Measurements from ENCODE around the gene PRR16.

The PRR16 gene

DNA sequence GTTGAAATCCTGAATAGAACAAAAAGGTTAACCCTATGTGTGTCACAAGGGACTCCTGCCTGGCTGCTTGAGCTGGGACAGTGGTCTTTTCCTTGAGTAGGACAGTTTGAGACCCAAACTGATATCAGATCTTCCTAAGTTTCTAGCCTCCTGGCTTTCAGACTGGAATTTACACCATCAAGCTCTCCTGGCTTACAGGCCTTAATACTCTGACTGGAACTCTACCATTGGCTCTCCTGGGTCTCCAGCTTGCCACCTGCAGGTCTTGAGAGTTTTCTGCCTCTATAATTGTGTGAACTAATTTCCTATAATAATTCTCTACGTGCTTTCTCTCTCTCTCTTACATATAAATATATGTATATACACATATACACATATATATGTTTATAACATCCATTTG lies 112.5 kb downstream of the PRR16 start:
- DNase-seq (ENCODE audit: low spot score) = no peak

DNA sequence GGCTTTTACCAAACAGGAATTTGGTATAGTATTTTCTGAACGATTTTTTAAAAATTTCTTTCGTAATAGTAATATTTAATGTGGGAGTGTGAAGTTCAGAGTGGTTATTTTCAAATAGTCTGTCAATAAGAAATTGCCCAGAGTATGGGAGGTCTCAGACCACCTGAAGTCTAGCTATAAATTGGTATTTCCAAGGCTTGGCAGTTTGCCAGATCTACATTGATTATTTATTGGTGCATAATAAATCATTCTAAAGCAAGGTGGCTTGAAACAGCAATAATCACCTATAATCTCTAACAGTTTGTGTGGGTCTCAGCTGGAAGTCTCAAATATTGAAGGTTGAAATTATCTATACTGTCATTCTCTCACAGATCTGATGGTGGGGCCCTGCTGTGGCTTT lies 118.5 kb downstream of the PRR16 start:
- no peak for DNase-seq (ENCODE audit: low spot score)

DNA sequence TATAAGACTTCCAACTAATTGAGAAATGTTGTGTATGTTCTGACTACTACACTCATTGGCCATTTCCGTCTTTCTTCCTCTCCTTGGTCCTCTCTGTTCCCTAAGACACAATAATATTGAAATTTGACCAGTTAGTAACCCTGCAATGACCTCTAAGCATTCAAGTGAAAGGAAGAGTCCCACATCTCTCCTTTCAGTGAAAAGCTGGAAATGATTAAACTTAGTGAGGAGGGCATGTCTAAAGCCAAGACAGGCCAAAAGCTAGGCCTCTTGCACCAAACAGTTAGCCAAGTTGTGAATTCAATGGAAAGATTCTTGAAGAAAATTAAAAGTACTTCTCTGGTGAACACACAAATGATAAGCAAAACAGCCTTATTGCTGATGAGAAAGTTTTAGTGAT lies 122.5 kb downstream of the PRR16 start:
- no peak for DNase-seq (ENCODE audit: low spot score)

DNA sequence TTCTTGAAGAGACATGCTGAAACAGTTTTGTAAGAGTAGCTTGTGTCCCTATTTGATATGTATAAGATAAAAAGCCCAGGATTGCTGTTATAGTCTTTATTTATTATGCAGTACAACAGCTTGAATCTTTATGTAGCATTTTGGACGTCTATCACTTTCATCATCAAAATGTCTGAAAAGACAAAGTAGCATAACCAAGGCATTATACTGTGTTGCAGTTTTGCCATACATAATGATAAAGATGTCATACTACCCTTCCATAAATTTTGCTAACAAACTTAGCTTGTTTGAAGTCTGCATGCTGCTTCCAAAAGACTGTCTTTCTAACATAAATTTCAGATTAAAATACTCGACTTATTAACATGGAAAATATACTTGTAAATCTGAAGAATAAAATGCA lies 127.8 kb downstream of the PRR16 start:
- no peak for DNase-seq (ENCODE audit: low spot score)

DNA sequence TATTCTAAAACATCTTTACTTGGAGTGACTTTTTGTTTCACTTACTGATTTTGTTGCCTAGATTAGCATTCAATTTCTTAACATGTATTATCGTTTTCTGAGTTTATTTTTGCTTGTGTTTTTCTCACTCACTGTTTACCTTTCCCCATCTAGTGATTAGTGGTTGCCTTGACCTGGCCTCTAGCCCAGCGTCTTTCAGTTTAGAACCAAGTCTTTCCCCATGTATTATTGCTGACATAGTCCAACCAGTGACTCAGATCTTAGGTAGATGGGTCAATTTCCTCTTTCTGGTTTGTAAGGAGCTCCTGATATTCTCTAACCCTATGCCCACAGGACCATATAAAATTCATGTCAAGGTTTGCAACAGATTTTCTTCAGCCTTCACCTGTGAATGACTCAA lies 135.5 kb downstream of the PRR16 start:
- no peak for DNase-seq (ENCODE audit: low spot score)

DNA sequence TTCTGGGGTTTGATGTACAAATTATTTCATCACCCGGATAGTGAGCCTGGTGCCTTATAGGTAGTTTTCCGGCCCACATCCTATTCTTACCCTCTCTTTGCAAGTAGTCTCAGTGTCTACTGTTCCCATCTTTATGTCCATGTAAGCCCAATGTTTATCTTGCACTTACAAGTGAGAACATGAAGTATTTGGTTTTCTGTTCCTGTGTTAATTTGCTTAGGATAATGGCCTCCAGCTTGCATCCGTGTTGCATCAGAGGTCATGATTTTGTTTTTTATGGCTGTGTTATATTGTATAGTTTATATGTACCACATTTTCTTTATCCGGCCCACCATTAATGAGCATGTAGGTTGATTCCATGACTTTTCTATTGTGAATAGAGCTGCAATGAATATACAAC lies 136.5 kb downstream of the PRR16 start:
- DNase-seq (ENCODE audit: low spot score) = no peak

DNA sequence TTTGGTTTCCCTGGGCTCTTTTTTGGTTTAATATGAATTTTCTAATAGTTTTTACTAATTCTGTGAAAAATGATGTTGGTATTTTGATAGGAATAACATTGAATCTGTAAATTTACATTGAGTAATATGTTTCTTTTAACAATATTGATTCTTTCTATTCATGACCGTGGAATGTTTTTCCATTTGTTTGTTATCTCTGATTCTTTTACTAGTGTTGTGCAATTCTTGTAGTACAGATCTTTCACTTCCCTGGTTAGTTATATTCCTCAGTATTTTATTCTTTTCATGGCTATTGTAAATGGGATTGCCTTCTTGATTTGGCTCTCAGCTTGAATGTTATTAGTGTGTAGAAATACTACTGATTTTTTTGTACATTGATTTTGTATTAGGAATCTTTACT lies 137.9 kb downstream of the PRR16 start:
- DNase-seq (ENCODE audit: low spot score) = no peak

DNA sequence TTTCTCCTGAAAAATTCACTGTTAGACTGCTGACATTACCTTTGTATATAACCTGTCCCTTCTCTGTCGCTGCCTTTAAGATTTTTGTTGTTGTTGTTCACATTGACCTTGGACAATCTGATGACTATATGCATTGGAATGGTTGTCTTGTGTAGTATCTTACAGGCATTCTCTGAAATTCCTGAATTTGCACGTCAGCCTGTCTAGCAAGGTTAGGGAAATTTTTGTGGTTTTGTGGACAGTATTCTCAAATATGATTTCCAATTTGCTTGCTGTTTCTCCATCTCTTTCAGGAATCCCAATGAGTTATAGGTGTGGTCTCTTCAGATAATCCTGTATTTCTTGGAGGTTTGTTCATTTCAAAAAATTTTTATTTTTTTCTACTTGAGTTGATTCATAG lies 140.8 kb downstream of the PRR16 start:
- no peak for DNase-seq (ENCODE audit: low spot score)

DNA sequence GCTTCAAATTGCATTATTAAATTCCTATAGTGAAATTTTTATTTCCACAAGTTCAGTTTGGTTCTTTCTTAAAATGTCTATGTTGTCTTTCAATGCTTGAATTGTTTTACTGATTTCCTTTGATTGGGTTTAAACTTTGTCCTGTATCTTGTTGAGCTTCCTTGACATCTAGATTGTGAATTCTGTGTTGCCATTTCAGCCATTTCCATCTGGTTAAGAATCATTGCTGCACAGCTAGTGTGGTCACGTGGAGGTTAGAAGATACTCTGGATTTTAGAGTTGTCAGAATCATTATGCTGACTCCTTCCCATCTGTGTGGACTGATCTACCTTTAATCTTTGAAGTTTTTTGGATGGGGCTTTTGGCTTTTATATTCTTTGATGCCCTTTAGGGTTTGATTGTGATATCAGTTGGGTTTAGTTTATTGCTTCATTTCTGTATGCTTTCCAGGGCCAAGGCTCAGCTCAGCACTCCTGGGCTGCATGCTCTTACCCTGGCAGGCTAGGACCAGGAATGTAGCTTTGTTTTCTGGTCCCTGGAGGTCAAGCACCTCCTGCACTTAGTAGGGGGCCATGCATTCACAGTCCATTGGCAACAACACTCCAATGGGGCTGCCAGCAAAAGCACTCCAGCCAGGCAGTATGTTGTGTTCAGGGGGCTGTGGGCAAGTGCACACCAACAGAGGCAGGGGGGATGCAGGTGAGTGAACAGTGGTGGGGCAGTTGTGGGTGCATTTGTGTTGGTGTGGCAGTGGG lies 141.4 kb downstream of the PRR16 start:
- no peak for DNase-seq (ENCODE audit: low spot score)

DNA sequence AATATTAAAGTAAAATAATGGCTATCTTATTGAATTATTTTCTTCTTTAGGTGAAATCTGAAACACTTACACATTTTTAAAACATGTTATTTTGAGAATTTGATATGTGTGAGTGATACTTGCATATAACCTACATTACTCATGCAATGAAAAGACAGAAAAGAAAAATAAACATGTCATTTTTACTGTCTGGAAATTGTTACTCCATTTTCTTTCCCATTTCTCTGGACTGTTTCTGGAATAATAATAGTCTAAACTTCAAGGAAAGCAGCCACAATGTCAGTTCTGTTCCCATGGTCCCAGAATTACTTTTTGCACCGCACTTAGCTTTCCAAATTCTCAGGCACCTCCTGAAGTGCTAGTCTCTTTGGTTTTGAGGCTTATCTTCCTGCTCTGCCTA lies 145.5 kb downstream of the PRR16 start:
- DNase-seq (ENCODE audit: low spot score) = no peak

DNA sequence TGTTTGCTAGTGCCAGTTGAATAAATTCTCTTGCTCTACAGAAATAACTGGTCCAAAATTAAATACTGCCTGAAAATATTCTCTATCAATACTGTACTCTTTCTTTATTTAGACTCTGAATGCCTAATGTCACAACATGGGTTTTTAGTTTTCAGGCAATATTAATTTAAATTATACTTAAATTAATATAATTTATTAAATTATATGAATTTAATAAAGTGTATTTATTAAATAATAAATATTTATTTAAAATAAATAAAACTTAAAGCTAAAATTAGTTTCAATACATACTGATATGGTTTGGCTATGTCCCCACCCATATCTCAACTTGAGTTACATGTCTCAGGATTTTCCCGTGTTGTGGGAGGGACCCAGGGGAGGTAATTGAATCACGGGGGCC lies 146.0 kb downstream of the PRR16 start:
- no peak for DNase-seq (ENCODE audit: low spot score)

DNA sequence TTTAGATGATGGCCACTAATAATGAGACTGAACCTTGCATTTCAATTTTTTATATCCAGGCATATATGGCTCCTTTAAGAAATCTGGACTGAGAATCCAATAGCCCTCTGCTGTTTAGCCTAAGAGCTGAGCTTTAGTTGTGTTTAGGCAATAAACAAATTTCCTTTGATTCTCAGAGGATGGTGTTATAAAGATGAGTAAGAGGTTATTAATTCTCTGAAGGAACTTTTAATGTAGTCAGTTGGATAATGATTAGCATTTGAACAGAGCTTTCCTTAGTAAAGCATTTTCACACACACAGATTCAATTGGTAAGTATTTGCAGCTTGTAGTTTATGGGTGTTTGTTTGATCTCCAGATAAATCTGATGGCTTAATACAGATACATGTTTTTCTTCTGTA lies 149.6 kb downstream of the PRR16 start:
- no peak for DNase-seq (ENCODE audit: low spot score)

DNA sequence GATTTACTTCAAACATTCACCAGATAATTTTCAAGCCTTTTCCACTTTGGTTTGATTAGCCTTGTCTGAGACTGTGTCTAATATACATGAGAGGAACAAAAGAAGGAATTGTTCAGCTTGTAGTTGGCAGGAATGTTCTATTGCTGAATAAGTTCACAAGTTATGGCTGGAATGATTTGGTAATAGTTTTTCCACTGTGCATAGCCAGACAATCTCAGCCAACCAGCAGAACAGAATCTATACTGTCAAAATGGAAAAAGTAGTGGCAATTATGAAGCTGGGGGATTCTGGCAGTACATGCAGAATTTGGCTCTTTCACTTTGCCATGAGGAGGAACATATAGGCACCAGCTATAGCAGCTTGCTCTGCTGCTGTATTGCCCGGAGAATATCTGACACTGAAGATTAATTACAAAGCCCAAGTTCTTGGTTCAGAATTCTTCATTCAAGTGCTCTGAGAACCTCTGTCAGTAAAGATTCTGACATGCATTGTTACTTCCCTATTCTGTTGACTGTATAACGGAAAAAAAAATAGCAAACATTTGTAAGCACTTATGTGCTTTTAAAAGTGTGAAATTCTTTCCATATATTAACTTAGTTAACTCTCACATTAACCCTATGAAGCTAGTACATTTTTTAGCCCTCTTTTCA lies 150.6 kb downstream of the PRR16 start:
- no peak for DNase-seq (ENCODE audit: low spot score)

DNA sequence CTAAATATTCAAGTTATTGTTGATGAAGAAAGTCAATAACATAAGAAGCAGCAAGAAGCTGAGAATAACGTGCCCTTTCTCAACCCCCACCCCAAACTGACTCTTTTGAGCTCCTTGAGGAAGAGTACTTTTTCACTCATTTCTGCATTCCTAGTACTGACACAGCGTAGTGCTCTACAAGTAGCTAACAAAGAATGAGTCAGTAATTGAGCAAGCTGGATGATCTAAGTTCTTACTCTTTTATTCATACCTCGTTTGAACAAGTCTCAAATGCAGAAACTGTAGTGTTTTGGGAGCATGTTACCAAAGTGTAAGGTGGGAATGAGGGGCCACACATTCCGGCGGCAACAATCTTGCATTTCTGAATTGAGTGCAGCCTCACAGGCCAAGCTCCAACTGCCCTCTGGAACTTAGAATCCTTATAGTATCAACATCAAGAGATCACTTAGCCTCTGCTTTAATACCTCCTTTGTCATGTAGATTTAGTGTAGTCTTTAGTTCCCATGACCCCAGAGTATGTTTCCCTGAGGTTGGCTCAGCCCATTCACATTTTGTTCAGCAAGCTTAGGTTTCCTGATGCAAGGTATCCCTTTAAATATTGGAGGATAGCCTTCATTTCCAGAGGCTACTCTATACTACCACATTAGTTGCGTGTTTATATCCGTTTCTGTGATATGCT lies 152.0 kb downstream of the PRR16 start:
- no peak for DNase-seq (ENCODE audit: low spot score)

DNA sequence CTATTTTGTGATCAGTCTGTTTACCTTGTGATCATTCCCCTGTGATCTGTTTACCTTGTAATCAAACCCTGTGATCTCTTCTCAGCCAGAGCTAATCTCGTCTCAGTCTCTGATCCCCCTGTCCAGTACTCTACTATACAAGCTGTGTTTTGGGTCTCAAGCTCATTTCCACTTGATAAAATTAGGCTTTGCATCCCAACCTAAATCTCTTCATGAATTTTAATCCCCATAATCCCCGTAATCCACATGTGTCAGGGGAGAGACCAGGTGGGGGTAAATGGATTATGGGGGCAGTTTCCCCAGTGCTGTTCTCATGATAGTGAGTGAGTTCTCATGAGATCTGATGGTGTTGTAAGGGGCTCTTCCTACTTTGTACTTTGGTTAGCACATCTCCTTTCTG lies 157.2 kb downstream of the PRR16 start:
- DNase-seq (ENCODE audit: low spot score) = no peak

DNA sequence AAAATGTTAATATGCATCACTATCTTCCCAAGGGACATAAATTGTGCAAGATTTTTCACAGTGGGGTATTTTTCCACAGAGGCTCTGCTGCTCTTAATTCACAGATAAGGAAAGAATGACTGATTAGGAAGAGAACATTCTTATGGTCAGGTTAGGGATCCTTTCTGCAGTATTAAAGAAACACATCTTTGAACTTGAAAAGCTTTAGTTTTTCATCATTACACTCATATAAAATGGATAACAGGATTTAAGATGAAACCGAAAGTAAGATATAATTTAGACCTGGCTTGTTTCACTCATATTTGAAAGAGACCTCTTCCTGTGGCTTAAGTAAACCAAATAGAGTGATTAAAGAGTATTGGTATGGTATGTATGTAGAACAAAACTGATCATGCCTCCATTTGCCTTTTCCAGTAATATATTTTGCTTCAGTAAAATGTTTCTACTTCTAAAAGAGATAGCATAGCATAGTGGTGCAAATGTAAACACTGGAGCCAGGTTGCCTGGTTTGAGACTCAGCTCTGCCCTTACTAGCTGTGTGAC lies 160.0 kb downstream of the PRR16 start:
- no peak for DNase-seq (ENCODE audit: low spot score)

DNA sequence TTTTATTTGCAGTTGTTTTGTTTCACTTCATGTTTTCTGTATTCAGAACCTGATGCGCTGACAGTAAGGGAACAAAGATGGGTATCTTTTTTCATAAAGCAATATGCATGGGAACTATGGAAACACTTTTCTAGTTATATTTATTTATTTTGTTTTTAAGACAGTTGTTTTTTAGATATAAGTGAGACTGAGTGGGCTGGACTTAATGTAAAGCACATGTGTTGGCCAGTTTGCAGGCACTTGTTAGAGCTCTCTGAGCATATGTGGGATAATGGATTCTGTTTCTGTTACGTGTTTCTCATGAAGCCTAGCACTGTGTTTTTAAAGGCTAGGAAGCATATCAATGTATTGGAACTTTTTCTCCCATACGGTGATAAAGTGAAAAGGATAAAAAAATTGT lies 164.1 kb downstream of the PRR16 start:
- no peak for DNase-seq (ENCODE audit: low spot score)

DNA sequence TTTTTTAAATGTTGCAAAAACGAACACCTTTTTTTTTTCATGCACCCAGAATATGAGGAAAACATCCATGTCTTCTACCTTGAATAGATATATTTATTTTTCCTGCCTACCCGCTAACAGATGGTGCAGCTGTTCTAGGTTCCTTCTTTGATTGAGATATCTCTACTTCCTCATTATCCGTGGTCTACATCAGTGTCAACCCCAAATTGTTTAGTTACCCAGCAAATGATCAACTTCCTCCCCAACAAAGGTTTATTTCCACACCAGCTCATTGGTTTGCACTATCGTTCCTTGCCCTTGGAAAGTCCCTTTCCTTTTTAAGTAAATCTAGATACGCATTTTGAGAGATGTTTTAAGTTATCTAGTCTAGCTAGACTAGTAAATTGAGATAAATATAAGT lies 166.4 kb downstream of the PRR16 start:
- DNase-seq (ENCODE audit: low spot score) = no peak

DNA sequence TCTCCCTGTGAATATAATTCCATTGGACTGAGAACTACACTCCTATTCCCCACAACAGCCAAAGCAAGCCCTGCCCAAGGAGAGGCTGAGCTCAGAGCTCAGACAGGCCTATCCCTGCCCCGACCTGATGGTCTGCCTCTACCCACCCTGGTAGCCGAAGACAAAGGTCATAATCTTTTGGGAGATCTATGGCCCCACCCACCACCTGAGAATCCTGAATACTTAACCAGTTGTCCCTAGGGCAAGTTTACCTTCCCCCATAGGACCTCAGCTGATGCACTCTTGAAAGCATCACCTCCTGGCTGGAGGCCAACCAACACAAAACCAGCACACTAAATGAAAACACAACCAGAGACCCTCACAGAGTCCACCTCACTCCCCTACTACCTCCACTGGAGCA lies 167.5 kb downstream of the PRR16 start:
- DNase-seq (ENCODE audit: low spot score) = no peak

DNA sequence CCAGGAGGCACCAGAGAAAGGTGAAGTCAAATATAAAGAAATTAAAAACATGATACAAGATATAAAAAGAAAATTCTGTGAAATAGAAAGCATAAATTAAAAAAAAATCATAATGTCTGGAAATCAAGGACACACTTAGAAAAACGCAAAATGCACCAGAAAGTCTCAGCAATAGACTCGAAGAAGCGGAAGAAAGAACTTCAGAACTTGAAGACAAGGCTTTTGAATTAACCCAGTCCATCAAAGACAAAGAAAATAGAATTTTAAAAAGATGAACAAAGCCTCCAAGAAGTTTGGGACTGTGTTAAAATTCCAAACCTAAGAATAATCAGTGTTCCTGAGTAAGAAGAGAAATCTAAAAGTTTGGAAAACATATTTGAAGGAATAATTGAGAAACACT lies 168.3 kb downstream of the PRR16 start:
- no peak for DNase-seq (ENCODE audit: low spot score)

DNA sequence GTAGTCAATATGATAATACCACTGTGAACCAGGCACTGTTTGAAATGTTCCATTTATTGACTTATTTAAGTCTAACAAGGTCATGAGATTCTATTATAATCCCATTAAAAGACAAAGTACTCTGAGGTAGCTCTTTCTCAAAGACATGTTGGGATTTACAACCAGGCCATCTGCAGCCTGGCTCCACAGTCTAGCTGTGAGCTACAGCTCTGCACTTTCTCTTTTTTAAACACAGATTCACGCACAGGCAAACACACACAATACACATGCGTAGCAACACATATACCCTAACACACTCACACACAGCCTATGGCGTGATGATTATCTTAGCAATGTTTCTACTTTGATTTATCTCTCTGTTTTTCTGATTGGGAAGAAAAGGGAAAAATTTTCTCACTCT lies 174.3 kb downstream of the PRR16 start:
- no peak for DNase-seq (ENCODE audit: low spot score)

DNA sequence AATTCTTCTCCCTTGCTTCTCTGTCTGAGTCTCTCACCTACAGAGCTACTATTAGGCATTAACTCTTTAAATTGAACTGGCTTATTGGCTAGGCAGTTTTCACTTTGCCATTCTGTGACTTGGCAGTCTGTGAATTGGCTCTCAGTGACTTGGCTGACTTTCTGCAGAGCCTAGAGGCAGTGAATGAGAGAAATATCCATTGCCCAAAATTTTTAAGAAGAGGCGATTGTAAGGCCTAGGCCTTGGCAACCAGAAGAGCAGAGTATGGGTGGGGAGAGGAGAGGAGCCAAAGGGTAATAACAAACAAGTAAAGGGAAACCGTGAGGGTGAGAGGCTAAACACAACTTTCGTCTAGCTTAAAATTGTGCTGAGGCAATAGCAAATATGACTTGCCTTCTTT lies 176.7 kb downstream of the PRR16 start:
- DNase-seq (ENCODE audit: low spot score) = no peak

DNA sequence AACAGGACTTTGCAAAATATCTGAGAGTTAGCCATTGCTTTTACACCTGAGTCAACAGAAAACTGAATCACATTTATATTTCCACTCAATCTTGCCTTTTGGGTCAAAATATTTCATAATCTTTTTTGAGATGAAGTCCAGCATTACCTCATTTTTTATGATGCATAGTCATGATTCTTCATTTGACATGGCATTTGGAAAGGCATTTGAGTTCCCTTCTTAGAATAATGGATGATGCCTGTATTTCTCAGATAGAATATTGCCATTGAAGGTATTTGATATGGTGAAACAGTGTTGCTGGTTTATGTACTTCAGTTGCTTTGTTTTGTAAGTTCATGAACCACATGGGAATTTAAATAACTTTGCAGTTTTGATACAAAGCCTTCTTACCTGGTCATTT lies 180.4 kb downstream of the PRR16 start:
- DNase-seq (ENCODE audit: low spot score) = no peak
